Activated CD4-positive, alpha-beta T cell treated with anti-CD3 and anti-CD28 coated beads for 24 hours (primary cell): ENCODE data around the gene BIK.

Experiments used
- DNase-seq, 2 donors: peaks; one replicate each; pipeline ENCODE4 v3.0.0-alpha.2; 2020; ENCODE audit warnings: low read depth in 2 of 2

The BIK gene

DNA sequence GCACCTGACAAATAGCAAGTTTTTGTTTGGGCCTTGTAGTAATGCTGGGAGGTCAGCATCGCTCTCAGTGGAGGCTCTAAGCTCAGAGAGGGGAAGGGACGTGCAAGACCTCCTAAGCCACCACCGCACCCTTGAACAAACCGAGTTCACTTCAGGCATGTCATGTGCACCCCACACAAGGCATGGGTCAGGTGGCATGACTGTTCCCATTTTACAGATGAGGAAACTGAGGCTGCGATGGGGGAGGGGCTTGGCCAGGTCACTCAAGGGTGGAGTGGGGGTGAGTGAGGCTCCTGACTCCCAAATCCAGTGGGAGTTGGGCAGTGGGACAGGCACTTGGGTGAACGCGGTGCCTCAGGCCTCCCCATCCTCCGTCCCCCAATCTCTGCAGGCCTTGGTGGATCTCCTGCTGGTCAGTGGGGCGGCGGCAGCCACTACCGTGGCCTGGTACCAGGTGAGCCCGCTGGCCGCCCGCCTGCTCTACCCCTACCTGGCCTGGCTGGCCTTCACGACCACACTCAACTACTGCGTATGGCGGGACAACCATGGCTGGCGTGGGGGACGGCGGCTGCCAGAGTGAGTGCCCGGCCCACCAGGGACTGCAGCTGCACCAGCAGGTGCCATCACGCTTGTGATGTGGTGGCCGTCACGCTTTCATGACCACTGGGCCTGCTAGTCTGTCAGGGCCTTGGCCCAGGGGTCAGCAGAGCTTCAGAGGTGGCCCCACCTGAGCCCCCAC lies 52.0 kb downstream of the BIK start:
- DNase-seq = no peak

- no peak for DNase-seq
These were observed 52.8 kb downstream of the BIK start for GRCh38 chr22:43163241-43163795.

DNA sequence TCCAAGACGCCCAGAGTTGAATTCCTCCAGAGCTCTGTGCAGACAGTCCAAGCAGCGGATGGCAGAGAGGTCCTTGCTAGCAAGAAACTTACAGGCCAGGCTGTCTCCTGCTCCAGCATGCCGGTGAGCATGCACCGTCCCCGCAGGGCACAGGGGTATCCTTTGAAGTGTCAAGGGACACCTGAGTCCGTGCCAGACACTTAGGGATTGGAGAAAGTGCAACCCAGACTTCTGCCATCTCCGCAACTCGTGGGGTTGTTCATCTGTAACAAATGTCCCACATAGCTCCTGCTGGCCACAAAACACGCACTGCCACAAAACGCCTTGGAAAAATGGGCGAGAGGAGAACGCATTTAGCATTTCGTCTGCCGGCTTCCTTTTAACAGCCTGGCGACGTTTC lies 54.1 kb downstream of the BIK start:
- no peak for DNase-seq

GRCh38 chr22:43166132-43166930 lies 55.8 kb downstream of the BIK start:
- DNase-seq = no peak

DNA sequence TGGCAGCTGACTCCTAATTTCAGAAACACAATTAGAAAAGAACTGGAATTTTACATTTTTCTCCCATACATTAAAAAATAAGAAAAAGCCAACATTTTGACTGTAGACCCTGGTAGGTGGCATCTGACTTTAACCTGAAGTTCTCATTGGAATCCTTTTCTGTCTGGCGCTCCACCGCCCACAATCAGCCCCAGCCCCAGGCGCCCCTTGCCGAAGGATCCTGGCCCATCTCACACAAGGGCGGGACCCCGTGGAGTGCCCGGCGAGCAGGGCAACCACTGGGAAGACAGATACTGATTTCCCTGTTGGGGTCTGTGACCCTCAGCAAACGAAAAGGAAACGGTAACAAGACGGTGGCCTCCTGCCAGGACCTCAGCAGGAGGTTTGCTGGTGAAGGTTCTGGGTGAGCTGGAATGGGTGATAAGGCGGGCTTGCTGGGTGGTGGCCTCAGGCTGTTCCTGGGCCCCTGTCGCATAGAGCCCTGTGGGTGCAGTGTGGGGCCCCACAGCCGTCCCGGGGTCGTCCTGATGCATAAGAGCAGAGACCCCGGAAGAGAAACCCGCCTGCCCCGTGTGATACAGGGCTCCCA lies 56.5 kb downstream of the BIK start:
- no peak for DNase-seq

- no peak for DNase-seq
These were observed 58.1 kb downstream of the BIK start for GRCh38 chr22:43168471-43169309.

GRCh38 chr22:43169310-43170130 lies 59.0 kb downstream of the BIK start:
- no peak for DNase-seq

- no peak for DNase-seq
These were observed 59.6 kb downstream of the BIK start for GRCh38 chr22:43170131-43170480.

GRCh38 chr22:43171019-43171491 lies 60.5 kb downstream of the BIK start:
- no peak for DNase-seq

- DNase-seq = no peak
These were observed 61.1 kb downstream of the BIK start for GRCh38 chr22:43171607-43172006.

- DNase-seq = no peak
These were observed 61.6 kb downstream of the BIK start for GRCh38 chr22:43172191-43172590.

DNA sequence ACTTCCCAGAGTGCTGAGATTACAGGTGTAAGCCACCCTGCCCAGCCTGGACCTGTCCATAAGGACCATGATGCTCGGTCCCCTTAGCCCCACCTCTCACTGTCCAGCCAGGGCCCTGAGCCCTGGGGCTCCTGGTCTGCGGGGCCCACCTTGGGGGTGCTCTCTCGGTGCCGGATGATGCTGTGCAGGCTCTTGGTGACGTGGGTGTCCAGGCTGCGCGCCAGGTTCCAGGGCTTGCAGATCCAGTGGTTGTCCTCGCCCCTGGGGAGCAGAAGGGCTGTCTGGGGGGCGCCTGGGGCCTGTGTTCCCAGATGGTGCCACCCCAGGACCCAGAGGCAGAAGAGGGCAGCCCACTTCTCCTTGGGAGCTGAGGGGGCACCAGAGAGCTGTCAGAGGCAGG lies 63.0 kb downstream of the BIK start:
- no peak for DNase-seq

- no peak for DNase-seq
These were observed 63.6 kb downstream of the BIK start for GRCh38 chr22:43173976-43174720.

- no peak for DNase-seq
These were observed 64.5 kb downstream of the BIK start for GRCh38 chr22:43174941-43175531.

DNA sequence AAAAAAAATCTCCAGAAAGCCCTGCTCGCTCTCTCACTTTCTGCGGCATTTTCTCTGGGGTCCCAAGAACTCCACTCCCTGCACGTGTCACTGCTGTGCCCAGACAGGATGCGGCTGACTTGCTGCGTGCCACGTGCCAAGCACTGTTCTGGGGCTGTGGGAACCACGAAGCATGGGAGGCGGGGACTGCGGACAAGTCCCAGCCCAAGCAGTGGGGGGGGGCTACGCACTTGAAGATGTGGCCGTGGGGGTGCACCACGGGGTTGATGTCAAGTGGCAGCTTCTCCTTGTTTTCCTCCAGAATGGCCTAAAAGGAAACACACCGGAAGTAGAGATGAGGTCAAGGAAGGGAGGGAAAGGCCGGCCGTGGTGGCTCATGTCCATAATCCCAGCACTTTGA lies 65.5 kb downstream of the BIK start:
- DNase-seq = no peak

DNA sequence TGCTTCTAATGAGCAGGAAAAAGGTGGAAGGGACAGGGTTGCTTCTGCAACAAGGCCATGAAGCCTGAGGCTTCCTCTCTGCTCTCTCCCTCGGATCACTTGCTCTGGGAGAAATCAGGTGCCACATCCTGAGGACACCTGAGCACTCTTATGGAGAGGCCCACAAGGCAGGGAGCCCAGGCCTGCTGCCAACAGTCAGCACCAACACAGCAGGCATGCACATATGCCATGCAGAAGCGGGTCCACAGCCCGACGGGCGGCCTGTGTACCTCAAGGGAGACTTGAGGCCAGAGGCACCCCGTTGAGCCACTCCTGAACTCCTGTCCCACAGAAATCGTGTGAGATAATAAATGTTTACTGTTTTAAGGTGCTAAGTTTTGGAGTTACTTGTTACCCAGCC lies 66.9 kb downstream of the BIK start:
- no peak for DNase-seq
